HUES6 (cell line): ENCODE results near the gene MYCBPAP.

Experiments used
- H3K27ac ChIP-seq: 2 replicates; pipeline ENCODE4 v1.7.0; 2013; ENCODE audit warnings: low read depth, mild to moderate bottlenecking, low read length, inconsistent platforms
- H3K27me3 ChIP-seq: 2 replicates; pipeline ENCODE4 v1.6.1; 2013; ENCODE audit warnings: low read length; ENCODE audit not compliant: control insufficient read depth, insufficient read depth
- H3K36me3 ChIP-seq: 2 replicates; pipeline ENCODE4 v1.6.1; 2013; ENCODE audit warnings: low read length; ENCODE audit not compliant: control insufficient read depth, insufficient read depth
- H3K4me1 ChIP-seq: 2 replicates; pipeline ENCODE4 v1.6.1; 2013; ENCODE audit warnings: low read length; ENCODE audit not compliant: control insufficient read depth, insufficient read depth
- H3K4me3 ChIP-seq: 2 replicates; pipeline ENCODE4 v1.5.1; 2013; ENCODE audit warnings: low read depth, low read length
- H3K9ac ChIP-seq: one replicate; pipeline ENCODE4 v1.6.1; 2013; ENCODE audit warnings: mild to moderate bottlenecking, low read length
- H3K9me3 ChIP-seq: 2 replicates; pipeline ENCODE4 v1.6.1; 2013; ENCODE audit warnings: low read depth, low read length; ENCODE audit not compliant: control insufficient read depth, insufficient read depth

MYCBPAP gene

GRCh38 chr17:50534222-50534978 is 26.2 kb downstream of the MYCBPAP start:
- H3K27ac ChIP-seq: no peak overlapping the region
- no peak overlapping the region for H3K9ac ChIP-seq
- peaks cover 29% of the 10 kb centered on the region for H3K4me1 ChIP-seq
- H3K9me3 ChIP-seq: no peaks in the 10 kb centered on the region
- H3K4me3 ChIP-seq: peak overlapping the region; percentile 80
- H3K27me3 ChIP-seq: peaks cover 47% of the 10 kb centered on the region
- H3K36me3 ChIP-seq: no peaks in the 10 kb centered on the region

GRCh38 chr17:50534979-50535326 is 26.7 kb downstream of the MYCBPAP start:
- Histone ChIP-seq H3K27ac (no peak overlapping the region), H3K36me3 (no peaks in the 10 kb centered on the region), H3K9ac (no peak overlapping the region), H3K4me3 (no peak overlapping the region), H3K27me3 (peaks cover 43% of the 10 kb centered on the region), H3K9me3 (no peaks in the 10 kb centered on the region), H3K4me1 (peaks cover 31% of the 10 kb centered on the region)

- Histone ChIP-seq H3K27me3 (peaks cover 42% of the 10 kb centered on the region), H3K4me3 (no peak overlapping the region), H3K9ac (no peak overlapping the region), H3K4me1 (peaks cover 35% of the 10 kb centered on the region), H3K9me3 (no peaks in the 10 kb centered on the region), H3K27ac (no peak overlapping the region), H3K36me3 (no peaks in the 10 kb centered on the region)
Measured at GRCh38 chr17:50535407-50535806, 27.2 kb downstream of the MYCBPAP start.

- Histone ChIP-seq H3K36me3 (no peaks in the 10 kb centered on the region), H3K4me1 (peaks cover 45% of the 10 kb centered on the region), H3K4me3 (no peak overlapping the region), H3K27ac (no peak overlapping the region), H3K27me3 (peaks cover 42% of the 10 kb centered on the region), H3K9ac (no peak overlapping the region), H3K9me3 (no peaks in the 10 kb centered on the region)
Measured at GRCh38 chr17:50536683-50537646, 28.7 kb downstream of the MYCBPAP start.

GRCh38 chr17:50537721-50538548 is 29.7 kb downstream of the MYCBPAP start:
- no peak overlapping the region for H3K27ac ChIP-seq
- peaks cover 48% of the 10 kb centered on the region for H3K4me1 ChIP-seq
- H3K9ac ChIP-seq: no peak overlapping the region
- H3K9me3 ChIP-seq: no peaks in the 10 kb centered on the region
- H3K4me3 ChIP-seq: no peak overlapping the region
- peaks cover 32% of the 10 kb centered on the region for H3K27me3 ChIP-seq
- no peaks in the 10 kb centered on the region for H3K36me3 ChIP-seq

GRCh38 chr17:50538549-50539410 is 30.5 kb downstream of the MYCBPAP start:
- no peak overlapping the region for H3K4me3 ChIP-seq
- no peaks in the 10 kb centered on the region for H3K9me3 ChIP-seq
- no peaks in the 10 kb centered on the region for H3K36me3 ChIP-seq
- peaks cover 43% of the 10 kb centered on the region for H3K4me1 ChIP-seq
- peaks cover 24% of the 10 kb centered on the region for H3K27me3 ChIP-seq
- no peak overlapping the region for H3K9ac ChIP-seq
- H3K27ac ChIP-seq: no peak overlapping the region

GRCh38 chr17:50539762-50540559 is 31.7 kb downstream of the MYCBPAP start:
- H3K9me3 ChIP-seq: no peaks in the 10 kb centered on the region
- peaks cover 13% of the 10 kb centered on the region for H3K27me3 ChIP-seq
- H3K27ac ChIP-seq: no peak overlapping the region
- H3K4me3 ChIP-seq: no peak overlapping the region; the same call in 1 of the 2 replicates
- H3K4me1 ChIP-seq: peaks cover 38% of the 10 kb centered on the region
- no peaks in the 10 kb centered on the region for H3K36me3 ChIP-seq
- no peak overlapping the region for H3K9ac ChIP-seq

- no peak overlapping the region for H3K9ac ChIP-seq
- no peaks in the 10 kb centered on the region for H3K9me3 ChIP-seq
- peaks cover 11% of the 10 kb centered on the region for H3K27me3 ChIP-seq
- no peak overlapping the region for H3K27ac ChIP-seq
- H3K4me3 ChIP-seq: no peak overlapping the region
- peaks cover 38% of the 10 kb centered on the region for H3K4me1 ChIP-seq
- no peaks in the 10 kb centered on the region for H3K36me3 ChIP-seq
Measured at GRCh38 chr17:50540560-50541401, 32.5 kb downstream of the MYCBPAP start.

GRCh38 chr17:50541402-50541715 is 33.1 kb downstream of the MYCBPAP start:
- H3K9ac ChIP-seq: peak overlapping the region; percentile 17
- H3K27me3 ChIP-seq: peaks cover 11% of the 10 kb centered on the region
- H3K27ac ChIP-seq: no peak overlapping the region
- no peaks in the 10 kb centered on the region for H3K9me3 ChIP-seq
- H3K4me1 ChIP-seq: peaks cover 38% of the 10 kb centered on the region
- H3K4me3 ChIP-seq: peak overlapping the region; percentile 83
- H3K36me3 ChIP-seq: no peaks in the 10 kb centered on the region
